GM18520 (cell line): ENCODE data around the gene ASB7.
A peak's percentile ranks its signal among the peaks of the same experiment; 100 is the strongest.

Experiments
- ATAC-seq: cut with Tn5 transposase; IDR thresholded peaks from one replicate; pipeline ENCODE4 v1.9.1; 2021; ENCODE audit not compliant: unreplicated experiment

ASB7 gene

DNA sequence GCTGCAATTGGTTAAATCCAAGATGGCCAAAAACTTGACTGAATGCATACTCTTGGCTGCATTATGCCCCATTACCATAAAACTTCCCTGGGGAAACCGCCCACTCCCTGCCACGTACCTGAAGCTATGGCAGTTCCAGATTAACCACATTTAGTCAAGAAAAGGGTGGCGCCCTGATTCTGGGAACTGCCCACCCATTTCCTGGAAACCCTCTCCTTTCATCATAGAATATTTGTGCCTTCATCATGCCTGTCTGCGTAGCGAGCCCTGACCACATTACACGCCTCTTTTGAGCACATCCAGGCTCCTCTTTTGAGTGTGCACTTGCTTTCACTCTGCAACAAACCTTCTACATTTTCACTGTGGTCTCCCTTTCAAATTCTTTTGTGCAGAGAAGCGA is 5.6 kb upstream of the ASB7 start:
- ATAC-seq: peak; percentile 73

DNA sequence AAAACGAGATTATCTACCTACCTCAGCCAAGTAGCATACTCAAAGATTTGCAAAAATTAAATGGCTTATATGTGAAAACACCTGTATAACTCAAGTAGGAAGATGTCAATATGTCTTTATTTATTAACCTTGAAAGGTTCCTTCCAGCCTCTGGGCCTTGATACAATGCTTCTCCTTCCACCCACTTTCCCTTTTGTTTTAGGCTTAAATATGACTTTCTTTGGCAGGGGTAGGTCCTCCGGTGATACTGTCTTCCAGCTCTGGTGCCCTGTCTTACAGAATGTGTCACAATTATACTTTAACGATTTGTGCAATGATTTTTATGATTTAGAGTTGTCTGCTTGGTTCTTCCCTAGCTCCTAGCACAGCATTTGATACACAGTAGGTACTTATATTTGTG is 4.5 kb upstream of the ASB7 start:
- no peak for ATAC-seq

DNA sequence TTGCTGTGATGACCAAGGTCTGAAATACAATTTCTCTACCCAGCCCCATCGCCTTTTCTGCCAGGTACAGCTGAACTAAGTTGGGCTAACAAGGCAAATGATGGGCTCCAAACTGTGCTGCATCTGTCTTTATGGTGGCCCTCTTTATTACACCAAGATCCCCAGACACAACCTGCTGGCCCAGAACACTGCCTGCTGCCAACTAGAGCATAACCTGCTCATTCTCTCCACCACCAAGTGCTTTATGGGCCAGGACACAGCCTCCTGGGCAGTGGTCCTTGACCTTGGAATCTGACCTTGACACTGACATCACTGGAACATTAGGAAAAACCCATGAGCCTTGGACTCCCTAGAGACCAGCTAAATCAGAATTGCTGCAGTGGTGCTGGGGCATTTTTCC is 3.7 kb upstream of the ASB7 start:
- ATAC-seq: no peak

DNA sequence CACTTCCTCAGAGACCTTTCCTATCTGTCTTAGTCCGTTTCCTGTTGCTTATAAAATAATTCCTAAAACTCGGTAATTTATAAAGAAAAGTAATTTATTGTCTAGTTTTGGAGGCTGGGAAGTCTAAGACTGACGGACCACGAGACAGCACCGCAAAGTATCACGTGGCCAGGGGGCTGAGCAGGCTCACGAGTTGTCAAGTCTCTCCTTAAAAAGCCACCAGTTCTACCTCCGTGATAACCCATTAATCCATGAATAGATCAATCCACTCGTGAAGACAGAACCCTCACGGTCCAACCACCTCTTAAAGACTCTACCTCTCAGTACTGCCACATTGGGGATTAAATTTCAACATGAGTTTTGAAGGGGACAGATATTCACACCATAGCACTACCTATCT is 1.2 kb upstream of the ASB7 start:
- no peak for ATAC-seq

DNA sequence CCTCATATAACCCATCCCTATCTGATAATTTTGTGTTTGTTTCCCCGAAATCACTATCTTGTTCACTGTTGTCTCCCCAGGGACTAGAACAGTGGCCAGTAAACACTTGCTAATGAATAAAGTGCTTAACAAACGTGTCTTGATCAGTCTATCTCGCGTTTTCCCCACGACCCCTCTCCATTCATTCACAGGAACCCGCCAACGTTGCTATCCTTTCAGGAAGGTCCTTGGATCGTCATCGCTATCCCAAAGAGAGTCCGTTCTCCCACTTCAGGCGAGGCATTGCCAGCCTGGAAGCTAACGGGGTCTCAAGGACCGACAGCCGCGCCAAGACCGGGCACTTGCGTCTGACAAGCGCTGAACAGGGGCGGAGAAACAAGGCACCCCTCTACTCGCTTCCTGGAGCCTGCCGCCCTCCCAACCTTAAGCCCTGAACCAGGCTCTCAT is 749 bp upstream of the ASB7 start:
- ATAC-seq: no peak

DNA sequence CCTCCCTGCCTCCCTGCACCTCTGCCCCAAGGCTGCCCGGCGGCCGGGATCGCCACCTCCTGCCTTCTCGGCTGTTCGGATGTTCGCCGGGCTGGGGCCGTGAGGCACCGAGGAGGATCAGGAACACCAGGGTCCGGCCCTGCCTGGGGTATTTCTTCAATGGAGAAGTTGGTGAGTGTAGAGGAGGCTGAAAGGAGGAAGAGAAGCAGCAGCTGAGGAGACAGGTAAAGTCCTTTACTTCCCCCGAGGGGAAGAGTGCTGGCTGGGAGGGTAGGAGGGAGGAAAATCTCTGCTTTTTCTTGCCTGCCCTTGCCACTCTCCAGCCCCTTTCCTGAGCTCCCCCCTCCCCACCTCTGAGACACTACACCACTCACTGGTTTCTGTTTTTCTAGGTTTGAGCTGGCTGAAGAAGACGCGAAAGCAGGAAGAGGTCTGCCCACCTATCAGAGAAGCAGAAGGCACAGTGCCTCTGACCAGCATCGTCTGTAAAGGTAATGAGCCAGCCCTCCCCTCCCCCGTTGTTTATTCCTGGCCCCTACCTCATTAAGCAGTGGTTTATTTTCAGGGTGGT is 519 bp downstream of the ASB7 start:
- ATAC-seq: no peak

DNA sequence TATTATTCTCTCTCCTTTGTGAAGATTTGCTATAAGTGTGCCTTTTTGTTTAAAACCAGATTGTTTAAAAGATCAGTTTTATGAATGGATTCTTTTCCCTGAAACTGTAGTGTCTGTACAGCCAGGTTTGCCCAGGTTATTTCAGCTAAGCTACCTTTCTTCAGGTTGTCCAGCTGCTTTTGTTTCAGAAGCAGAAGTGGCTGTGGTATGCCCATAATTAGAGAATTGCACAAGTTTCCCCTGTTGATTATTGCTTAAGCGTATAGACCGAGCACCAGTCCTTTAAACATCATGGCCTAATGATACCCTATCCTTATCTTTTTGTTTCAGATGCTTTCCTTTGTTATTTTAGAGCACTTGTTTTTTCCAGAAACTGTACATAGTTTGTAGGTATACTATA is 10.2 kb downstream of the ASB7 start:
- ATAC-seq: no peak

DNA sequence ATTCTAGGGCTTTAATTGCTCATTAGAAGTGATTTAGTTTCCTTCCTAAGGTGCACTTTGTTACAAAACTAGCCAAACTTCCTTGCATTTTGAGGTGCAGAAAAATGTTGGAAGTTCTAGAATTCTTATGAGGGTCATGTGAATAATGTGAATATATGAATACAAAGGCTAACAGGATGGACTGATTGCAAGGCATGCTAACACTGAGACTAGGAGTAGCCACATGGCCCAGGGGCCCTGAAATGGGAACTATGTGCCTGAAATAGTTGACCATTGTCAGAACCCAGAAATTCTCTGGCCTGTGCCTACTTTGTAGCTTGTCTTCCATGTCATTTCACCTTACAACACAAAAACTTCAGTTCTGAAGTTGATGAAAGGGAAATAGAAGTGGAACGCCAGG is 10.8 kb downstream of the ASB7 start:
- no peak for ATAC-seq

DNA sequence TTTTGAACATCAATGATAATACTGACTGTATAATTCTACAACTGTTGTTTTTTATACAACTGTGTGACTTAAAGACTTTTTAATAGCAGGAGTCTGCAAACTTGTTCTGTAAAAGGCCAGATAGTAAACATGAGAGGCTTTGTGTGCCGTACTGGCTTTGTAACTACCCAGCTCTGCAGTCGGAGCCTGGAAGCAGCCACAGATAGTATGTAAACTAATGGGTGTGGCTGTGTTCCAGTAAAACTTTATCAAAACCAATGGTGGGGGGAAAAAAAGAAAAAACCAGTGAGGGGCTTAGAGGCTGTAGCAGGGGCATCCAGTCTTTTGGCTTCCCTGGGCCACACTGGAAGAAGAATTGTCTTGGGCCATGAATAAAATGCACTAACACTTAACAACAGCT is 11.9 kb downstream of the ASB7 start:
- ATAC-seq: no peak

DNA sequence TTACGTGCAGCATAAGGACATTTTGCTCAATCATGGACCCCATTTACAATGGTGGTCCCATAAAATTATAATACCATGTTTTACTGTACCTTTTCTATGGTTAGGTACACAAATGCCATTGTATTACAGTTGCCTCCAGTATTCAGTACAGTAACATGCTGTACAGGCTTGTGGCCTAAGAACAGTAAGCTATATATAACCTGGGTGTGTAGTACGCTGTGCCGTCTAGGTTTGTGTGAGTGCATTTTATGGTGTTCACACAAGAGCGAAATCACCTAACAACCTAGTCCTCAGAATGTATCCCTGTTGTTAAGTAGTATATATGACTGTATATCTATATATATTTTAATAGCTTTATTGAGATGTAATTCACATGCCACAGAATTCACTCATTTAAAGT is 12.5 kb downstream of the ASB7 start:
- no peak for ATAC-seq

DNA sequence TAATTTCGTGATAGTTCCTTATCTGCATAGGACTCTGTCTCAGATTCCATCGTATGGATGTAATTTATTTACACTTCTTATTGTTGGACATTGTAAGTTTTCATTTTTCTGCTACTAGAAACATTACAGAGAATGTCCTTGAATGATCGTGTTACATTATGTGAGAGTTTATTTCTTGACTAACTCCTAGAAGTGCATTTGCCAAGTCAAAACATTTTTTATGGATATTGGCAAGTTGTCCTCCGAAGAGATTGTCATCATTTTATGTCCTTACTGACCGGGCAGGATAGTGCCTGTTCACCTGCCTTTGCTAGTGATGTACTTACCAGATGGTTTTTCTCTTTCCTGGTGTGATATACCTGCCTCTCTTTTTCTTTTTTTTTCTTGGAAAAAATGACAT is 13.4 kb downstream of the ASB7 start:
- no peak for ATAC-seq

DNA sequence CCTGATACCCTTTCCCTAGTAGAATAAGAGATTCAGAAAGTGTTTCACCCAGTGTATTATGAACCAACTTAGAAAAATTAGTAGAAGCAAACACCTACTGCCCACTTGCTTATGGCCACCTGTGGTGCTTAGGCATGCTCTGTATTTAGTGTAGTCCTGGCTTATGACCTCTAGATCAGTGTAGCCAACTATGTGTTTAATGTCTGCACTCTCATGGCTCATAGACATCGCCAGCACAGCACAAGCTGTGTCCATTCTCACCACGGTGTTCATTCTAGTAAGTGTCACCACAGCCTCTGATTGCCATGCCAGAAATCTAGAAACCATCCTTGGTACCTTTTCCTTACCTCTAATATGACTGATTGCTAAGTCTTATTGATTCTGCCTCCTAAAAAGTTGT is 14.3 kb downstream of the ASB7 start:
- ATAC-seq: no peak

DNA sequence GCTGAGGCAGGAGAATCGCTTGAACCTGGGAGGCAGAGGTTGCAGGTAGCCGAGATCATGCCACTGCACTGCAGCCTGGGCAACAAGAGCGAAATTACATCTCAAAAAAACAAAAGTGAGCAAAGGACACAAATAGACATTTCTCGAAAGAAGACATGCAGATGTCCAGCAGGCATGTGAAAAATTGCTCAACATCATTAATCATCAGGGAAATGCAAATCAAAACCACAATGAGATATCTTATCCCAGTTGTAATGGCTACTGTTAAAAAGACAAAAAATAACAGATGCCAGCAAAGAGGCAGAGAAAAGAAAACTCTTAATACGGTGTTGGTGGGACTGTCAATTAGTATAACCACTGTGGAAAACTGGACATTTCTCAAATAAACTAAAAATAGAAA is 20.9 kb downstream of the ASB7 start:
- ATAC-seq: no peak

DNA sequence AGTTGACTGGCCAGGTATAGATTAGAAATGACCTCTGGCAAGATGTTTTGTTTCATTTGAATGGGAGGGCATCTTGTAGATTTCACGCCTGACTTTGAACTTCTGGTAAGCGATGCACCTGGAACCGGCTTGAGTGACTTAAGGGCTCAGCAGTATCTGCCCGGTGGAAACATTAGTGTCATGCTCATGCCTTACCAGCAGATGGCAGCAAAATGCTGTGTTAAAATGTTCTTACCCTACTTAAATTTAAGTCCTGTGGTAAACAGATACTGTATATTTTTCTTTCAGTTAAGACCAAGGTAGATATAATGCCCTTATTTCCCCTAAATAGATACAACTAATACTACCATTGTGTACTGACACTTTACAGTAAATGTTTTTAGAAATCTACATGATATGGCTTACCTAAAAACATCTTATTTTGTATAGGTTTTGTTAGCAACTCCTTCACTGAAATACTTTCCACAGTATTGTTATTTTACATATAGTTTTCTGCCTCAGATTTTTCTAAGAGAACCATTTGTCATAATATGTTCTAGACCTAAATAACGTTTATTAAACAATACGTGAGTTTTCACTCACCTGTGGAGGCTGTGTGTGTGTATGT is 25.5 kb downstream of the ASB7 start:
- peak; percentile 61 for ATAC-seq

DNA sequence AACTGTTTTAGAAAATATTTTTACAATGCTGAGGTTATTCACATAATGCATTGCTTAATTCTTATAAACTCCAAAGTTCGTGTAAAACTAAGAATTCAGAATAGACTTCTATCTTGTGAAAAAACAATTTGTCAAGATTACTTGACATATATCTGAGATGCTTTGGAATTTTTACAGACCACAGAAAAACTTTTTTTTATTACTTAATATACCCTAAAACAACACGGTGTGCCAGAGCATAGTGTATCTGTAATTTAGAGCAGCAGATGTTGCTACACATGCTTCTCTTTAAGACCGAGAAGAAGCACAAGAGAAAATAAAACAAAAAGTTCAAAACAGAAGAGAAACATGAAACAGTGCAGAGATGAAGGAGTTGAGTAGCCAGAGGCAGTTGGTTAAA is 26.4 kb downstream of the ASB7 start:
- ATAC-seq: no peak

DNA sequence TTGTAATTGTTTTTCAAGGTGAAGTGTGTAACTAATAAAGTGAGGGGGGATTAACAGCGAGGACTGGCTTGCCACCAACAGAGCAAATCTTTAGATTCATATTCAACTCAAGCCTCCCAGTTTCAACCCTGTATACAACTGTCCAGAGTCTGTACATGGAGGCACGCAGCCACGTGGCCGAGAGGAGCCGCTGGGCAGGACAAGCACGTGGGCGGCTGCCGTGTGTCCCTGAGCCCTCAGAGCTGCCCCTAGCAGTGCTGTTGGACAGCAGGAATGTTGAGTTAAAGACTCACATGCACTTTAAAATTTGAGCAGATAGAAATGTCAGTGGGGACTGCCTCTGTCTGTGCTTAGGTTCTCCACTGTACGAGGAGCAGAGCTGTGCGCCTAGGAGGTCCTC is 29.4 kb downstream of the ASB7 start:
- no peak for ATAC-seq

DNA sequence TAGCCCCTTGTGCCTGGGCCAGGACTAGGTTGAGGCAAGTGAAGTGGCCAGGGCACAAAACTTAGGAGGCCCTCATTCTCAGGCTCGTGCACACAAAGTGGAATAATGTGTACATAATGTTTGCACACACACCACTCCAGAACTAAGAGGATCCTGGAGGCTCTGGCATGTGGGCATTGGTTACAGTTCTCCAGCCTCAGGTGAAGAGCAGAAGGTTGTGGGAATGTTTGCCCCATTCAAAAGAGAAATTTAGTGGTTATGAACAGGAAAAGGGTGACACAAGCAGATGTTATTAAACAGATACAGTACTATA is 31.3 kb downstream of the ASB7 start:
- no peak for ATAC-seq

DNA sequence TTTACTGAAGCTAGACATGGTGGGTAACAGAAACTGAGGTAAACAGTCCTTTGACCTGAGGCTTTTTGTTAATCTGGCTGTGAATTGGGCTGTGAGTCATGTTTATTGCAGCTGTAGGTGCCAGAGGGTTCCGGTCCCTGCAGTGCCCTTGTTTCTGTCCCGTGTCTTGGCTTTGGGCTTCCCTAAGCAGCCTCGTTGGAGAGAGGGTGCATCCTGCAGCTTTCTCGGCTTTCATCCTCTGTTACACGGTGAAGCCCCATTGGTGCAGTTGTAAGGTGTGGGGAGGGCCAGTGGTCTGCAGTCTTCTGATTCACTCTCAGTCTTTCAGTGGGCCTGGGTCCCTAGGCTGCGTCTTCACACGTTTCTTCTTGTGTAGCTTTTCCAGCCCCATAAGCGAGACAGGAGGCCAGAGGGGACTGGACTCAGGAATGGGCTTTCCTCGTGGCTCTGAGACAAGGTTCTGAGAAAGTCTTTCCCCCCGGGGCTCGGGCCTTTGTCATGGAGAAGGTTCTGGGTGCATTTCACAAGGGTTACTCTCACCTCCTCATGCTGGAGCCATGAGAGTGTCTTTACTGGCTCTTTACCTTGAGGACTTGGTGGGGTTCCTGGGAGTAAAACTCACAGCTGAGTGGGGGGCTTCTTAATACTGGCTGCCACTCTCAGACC is 33.1 kb downstream of the ASB7 start:
- no peak for ATAC-seq

DNA sequence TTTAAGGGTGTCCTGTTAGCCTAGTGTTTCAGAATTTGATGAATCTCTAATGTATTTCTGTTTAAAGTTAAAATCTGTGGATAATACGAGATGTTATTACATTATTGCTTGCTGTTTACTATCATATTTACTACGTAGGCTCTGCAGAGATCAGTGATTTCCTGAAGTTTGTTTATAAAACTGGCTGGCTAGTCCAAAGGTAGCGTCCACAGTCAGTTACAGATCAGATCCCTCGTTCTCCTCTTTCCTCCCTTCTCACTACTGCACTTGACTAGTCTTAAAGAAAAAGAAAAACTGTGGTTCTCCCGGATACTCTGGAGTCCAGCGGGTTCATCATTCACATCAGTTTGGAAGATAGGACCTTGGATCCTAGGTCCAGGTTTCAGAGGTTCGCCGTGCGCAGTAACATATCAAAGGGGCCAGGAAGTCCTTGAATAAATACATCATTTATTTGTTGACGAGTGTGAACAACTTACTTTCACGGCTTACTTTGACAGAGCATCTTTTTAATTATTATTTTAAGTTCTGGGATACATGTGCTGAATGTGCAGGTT is 35.9 kb downstream of the ASB7 start:
- ATAC-seq: no peak

DNA sequence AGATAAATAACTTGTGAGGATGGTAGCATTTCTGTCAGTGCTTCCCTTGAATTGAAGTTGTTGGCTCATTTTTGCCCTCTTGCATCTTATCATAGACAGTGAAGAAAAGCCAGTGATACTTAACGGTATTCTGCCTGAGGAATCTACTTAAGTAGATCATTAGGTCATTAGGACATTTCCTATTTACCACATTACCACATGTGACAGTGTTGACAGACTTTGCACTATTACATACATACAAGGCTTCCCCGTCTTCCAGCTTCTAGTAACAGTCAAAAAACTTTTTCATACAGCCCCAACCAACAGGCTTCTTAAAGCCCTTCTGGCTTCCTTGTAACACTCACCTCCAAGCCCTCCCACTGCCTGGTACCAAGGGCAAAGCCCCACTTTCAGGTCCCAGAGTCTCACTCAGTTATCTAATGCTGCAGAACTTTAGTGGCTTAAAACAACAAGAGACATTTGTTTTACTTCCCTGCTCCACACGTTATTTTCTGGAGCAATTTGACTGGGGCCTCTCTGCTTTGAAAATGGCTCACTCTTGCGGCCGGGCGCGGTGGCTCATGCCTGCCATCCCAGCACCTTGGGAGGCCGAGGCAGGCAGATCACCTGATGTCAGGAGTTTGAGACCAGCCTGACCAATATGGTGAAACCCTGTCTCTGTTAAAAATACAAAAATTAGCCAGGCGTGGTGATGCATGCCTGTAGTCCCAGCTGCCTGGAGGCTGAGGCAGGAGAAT is 40.0 kb downstream of the ASB7 start:
- ATAC-seq: no peak

DNA sequence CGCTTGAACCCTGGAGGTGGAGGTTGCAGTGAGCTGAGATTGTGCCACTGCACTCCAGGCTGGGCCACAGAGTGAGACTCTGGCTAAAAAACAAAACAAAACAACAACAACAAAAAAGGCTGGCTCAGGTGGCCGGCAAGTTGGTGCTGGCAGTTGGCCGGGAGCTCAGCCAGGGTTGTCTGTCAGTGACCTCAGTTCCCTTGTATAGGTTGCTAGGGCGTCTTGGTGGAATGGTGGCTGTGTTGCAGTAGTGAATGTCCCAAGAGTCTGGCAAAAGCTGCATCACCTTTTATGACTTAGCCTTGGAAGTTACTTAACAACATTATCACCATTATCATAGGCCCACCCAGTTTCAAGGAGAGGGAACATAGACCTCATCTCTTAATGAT is 40.6 kb downstream of the ASB7 start:
- ATAC-seq: no peak

DNA sequence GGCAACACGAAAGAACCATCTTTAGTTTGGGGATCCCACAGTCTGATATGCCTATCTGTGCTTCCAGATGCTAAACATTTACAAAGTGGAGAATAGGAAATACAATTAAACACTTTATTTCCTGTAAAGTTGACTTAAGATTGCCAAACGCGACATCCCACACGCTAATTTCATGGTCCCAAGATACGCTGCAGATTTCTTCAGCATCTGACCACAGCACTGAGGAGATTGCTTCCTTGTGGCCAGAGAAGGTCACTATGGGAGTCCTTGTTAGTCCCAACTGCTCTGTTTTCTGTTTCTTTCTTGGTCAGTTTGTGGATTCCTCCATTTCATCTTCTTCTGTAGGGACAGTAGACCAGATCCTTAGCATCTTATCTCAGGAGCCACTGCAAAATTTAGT is 43.3 kb downstream of the ASB7 start:
- no peak for ATAC-seq
